NCI-H460 (cell line): ENCODE results near the gene MYMK. TPM values are rescaled to one million over a fixed set of nuclear protein-coding genes. Genes with fewer than 3 reads are reported as not detected.

Source experiments
- DNase-seq: peaks from one replicate; pipeline ENCODE4 v3.0.0-alpha.2; 2016; ENCODE audit warnings: low read depth; ENCODE audit errors: extremely low read depth
- total RNA-seq: library from RNA; depleted of rRNA; stranded (reverse); fragments of >200 nt; shearing (Covaris generic); gene quantifications from 2 replicates; pipeline ENCODE4 v1.2.3, GENCODE V29; 2014

MYMK gene
- total RNA-seq, 1 experiment from 2014 or later, result not detected

- DNase-seq, result no peak
Observed at GRCh38 chr9:133507246-133507965, 17.4 kb downstream of the MYMK start.

GRCh38 chr9:133506653-133507038 is 18.1 kb downstream of the MYMK start:
- no peak for DNase-seq

- DNase-seq, result no peak
Observed at GRCh38 chr9:133505901-133506652, 18.7 kb downstream of the MYMK start.

- no peak for DNase-seq
Observed at GRCh38 chr9:133505186-133505830, 19.5 kb downstream of the MYMK start.

GRCh38 chr9:133502112-133502511 is 22.6 kb downstream of the MYMK start:
- no peak for DNase-seq

- DNase-seq, result no peak
Observed at GRCh38 chr9:133499892-133500270, 24.9 kb downstream of the MYMK start.

GRCh38 chr9:133499132-133499891 is 25.4 kb downstream of the MYMK start:
- DNase-seq, result no peak

GRCh38 chr9:133496861-133497842 is 27.6 kb downstream of the MYMK start:
- DNase-seq, result no peak

- no peak for DNase-seq
Observed at GRCh38 chr9:133495327-133496293, 29.1 kb downstream of the MYMK start.

- DNase-seq, result no peak
Observed at GRCh38 chr9:133494636-133495326, 30.0 kb downstream of the MYMK start.

GRCh38 chr9:133493845-133494540 is 30.8 kb downstream of the MYMK start:
- DNase-seq, result no peak

GRCh38 chr9:133493428-133493827 is 31.3 kb downstream of the MYMK start:
- DNase-seq, result no peak

GRCh38 chr9:133492061-133493021 is 32.4 kb downstream of the MYMK start:
- DNase-seq, result no peak

GRCh38 chr9:133491656-133491925 is 33.2 kb downstream of the MYMK start:
- no peak for DNase-seq

- DNase-seq, result no peak
Observed at GRCh38 chr9:133490865-133491655, 33.7 kb downstream of the MYMK start.

- DNase-seq, result no peak
Observed at GRCh38 chr9:133490201-133490681, 34.5 kb downstream of the MYMK start.
